CD4-positive, alpha-beta memory T cell (primary cell): Measurements from ENCODE around the gene TUBB4A. TPM values are rescaled to one million over a fixed set of nuclear protein-coding genes. Genes with fewer than 3 reads are reported as not detected.
"Not testable (repeated sequence)": the region's sequence is repeated elsewhere in the genome, so short reads cannot be mapped to it uniquely, and the experiment has no call there.

Experiments used
- CTCF ChIA-PET: fragments of 350-600 bp; sonication (Branson Sonifier 250); formaldehyde crosslinking; loops from one replicate; lab custom pipeline; 2021; ENCODE audit warnings: inconsistent platforms; ENCODE audit not compliant: partially characterized antibody; lab: Charles Lee
- POLR2A ChIA-PET: fragments of 350-600 bp; sonication (Branson Sonifier 250); formaldehyde crosslinking; loops from one replicate; lab custom pipeline; 2021; ENCODE audit not compliant: partially characterized antibody; lab: Charles Lee
- DNase-seq, 5 donors: peaks; one replicate each; pipeline versions ENCODE4 v3.0.0 to v3.0.0-alpha.2; 2020 to 2022; ENCODE audit warnings: mixed read lengths in 1 of 5
- H3K27ac ChIP-seq: one replicate; pipeline ENCODE4 v1.7.0; 2013; ENCODE audit warnings: low read depth, low read length
- H3K27me3 ChIP-seq: 2 replicates; pipeline ENCODE4 v1.7.0; 2013; ENCODE audit warnings: mild to moderate bottlenecking, low read length, moderate library complexity; ENCODE audit not compliant: insufficient read depth
- H3K36me3 ChIP-seq: 2 replicates; pipeline ENCODE4 v1.7.0; 2013; ENCODE audit warnings: mild to moderate bottlenecking, low read length, moderate library complexity; ENCODE audit not compliant: insufficient read depth
- H3K4me1 ChIP-seq: 2 replicates; pipeline ENCODE4 v1.7.0; 2013; ENCODE audit warnings: mild to moderate bottlenecking, low read length, moderate library complexity; ENCODE audit not compliant: insufficient read depth
- H3K4me3 ChIP-seq, 2 donors: one replicate each; pipeline ENCODE4 v1.7.0; 2013; ENCODE audit warnings: low read length in 2 of 2, mild to moderate bottlenecking in 1 of 2
- H3K9me3 ChIP-seq, 2 donors: one replicate each; pipeline ENCODE4 v1.7.0; 2013; ENCODE audit warnings: low read length in 2 of 2, control low read depth in 1 of 2; ENCODE audit not compliant: control insufficient read depth in 1 of 2
- H3K27ac Mint-ChIP-seq, 7 donors: one replicate each; pipeline ENCODE4 v1.8.0; 2020 to 2021; ENCODE audit warnings: mixed read lengths in 7 of 7, mild to moderate bottlenecking in 6 of 7, inconsistent platforms in 3 of 7, moderate library complexity in 3 of 7
- H3K27me3 Mint-ChIP-seq, 2 donors: one replicate each; pipeline ENCODE4 v1.8.0; 2020 to 2021; ENCODE audit warnings: mixed read lengths in 2 of 2
- H3K36me3 Mint-ChIP-seq, 2 donors: one replicate each; pipeline ENCODE4 v1.8.0; 2020 to 2021; ENCODE audit warnings: mixed read lengths in 2 of 2, inconsistent platforms in 1 of 2, mild to moderate bottlenecking in 1 of 2
- H3K4me1 Mint-ChIP-seq, 4 donors: one replicate each; pipeline ENCODE4 v1.8.0; 2020 to 2021; ENCODE audit warnings: mixed read lengths in 4 of 4, mild to moderate bottlenecking in 1 of 4
- H3K4me3 Mint-ChIP-seq, 8 donors: one replicate each; pipeline ENCODE4 v1.8.0; 2020 to 2021; ENCODE audit warnings: mixed read lengths in 8 of 8, mild to moderate bottlenecking in 7 of 8, moderate library complexity in 6 of 8, inconsistent platforms in 3 of 8
- H3K9me3 Mint-ChIP-seq, 8 donors: one replicate each; pipeline ENCODE4 v1.8.0; 2020 to 2021; ENCODE audit warnings: mixed read lengths in 8 of 8, mild to moderate bottlenecking in 5 of 8, inconsistent platforms in 3 of 8, moderate library complexity in 1 of 8
- intact Hi-C: fragments of 100-400 bp; cut with micrococcal nuclease; formaldehyde crosslinking; loops from one replicate; pipeline ENCODE4 v1.15.1; 2023
- polyA plus RNA-seq, 2 donors: library from polyadenylated mRNA; unstranded; fragments of 300-500 nt; fragmentation: Illumina TruSeq; gene quantifications; one replicate each; pipeline ENCODE4 v1.2.3, GENCODE V29; 2021
- total RNA-seq, 2 experiments: library from RNA; stranded (reverse); gene quantifications; one replicate each; pipeline ENCODE4 v1.2.3, GENCODE V29; 2021

Gene TUBB4A
- total RNA-seq = 1 to 10 TPM; 3.9 to 4.7 TPM
- 1 to 10 TPM; 1.5 to 1.9 TPM for polyA plus RNA-seq

GRCh38 chr19:6501740-6502648 lies at the start of gene TUBB4A:
TUBB4A (minus strand) TSS chr19:6502309; CDS start chr19:6502212, 97 bp downstream.
- CTCF ChIA-PET = interaction anchor here (0.7 kb wide), 1 partner anchor 33 kb away, joined by 3 read pairs; no protein-coding TSS in a partner anchor
- intact Hi-C loops = loop anchor here (1.0 to 10.0 kb wide), 3 partner anchors 42 to 220 kb away; partner anchors contain the start of gene KHSRP
- peaks cover 18% of the 10 kb centered on the region for H3K4me1 ChIP-seq
- H3K36me3 Mint-ChIP-seq = no peaks in the 10 kb centered on the region
- H3K27me3 Mint-ChIP-seq = peaks cover 2 to 15% of the 10 kb centered on the region in 2 donors
- H3K27me3 ChIP-seq = peaks cover 7% of the 10 kb centered on the region
- H3K4me3 Mint-ChIP-seq = peak within 1 kb of the TSS; percentile 79 to 88 (median 84)
- H3K36me3 ChIP-seq = no peaks in the 10 kb centered on the region
- H3K9me3 Mint-ChIP-seq = no peaks in the 10 kb centered on the region
- H3K27ac ChIP-seq = no peak within 1 kb of the TSS
- H3K27ac Mint-ChIP-seq = peak within 1 kb of the TSS in 2 of 7 donors; percentile 42 to 81
- H3K4me3 ChIP-seq = peak within 1 kb of the TSS in 1 of 2 donors; percentile 41
- no peaks in the 10 kb centered on the region for H3K9me3 ChIP-seq
- peak in 3 of 5 donors; percentile 15 to 21 (median 17) for DNase-seq
- peaks cover 12 to 22% (median 16%) of the 10 kb centered on the region in 4 donors for H3K4me1 Mint-ChIP-seq
- POLR2A ChIA-PET = interaction anchor here (0.8 to 1.3 kb wide), 3 partner anchors 21 to 77 kb away, joined by 3 to 5 read pairs (median 5); partner anchors contain the start of genes DENND1C, KHSRP and SLC25A23

- Histone ChIP-seq H3K36me3 (no peaks in the 10 kb centered on the region), H3K9me3 (no peaks in the 10 kb centered on the region), H3K4me3 (no peak overlapping the region), H3K27ac (no peak overlapping the region), H3K27me3 (no peaks in the 10 kb centered on the region), H3K4me1 (peaks cover 17% of the 10 kb centered on the region)
- Mint-ChIP-seq H3K36me3 (no peaks in the 10 kb centered on the region), H3K4me1 (peaks cover 4 to 13% (median 5%) of the 10 kb centered on the region in 4 donors), H3K27me3 (peaks cover 0 to 2% of the 10 kb centered on the region in 2 donors), H3K4me3 (no peak overlapping the region), H3K27ac (no peak overlapping the region), H3K9me3 (peaks cover 0 to 5% (median 1%) of the 10 kb centered on the region in 8 donors)
- ChIA-PET POLR2A (interaction anchor here (1.6 to 1.7 kb wide), 2 partner anchors 20 to 25 kb away, joined by 3 to 7 read pairs; partner anchors contain the start of gene TNFSF9), CTCF (interaction anchor here (0.9 to 1.6 kb wide), 4 partner anchors 9 to 91 kb away, joined by 3 to 12 read pairs (median 3); no protein-coding TSS in a partner anchor)
- intact Hi-C loops = no loop called here
- no peak for DNase-seq
Measured at GRCh38 chr19:6551091-6551490, 49.0 kb upstream of the TUBB4A start.

- intact Hi-C loops, H3K4me3 ChIP-seq, H3K36me3 ChIP-seq, H3K27ac ChIP-seq, DNase-seq, H3K27me3 Mint-ChIP-seq, H3K9me3 ChIP-seq, H3K27me3 ChIP-seq, H3K36me3 Mint-ChIP-seq, H3K9me3 Mint-ChIP-seq: not testable (repeated sequence)
- Mint-ChIP-seq H3K4me1 (peaks cover 4 to 13% (median 5%) of the 10 kb centered on the region in 4 donors), H3K27ac (peak overlapping the region in 1 of 7 donors; percentile 52), H3K4me3 (peak overlapping the region in 1 of 8 donors; percentile 47)
- ChIA-PET CTCF (interaction anchor here (0.9 to 1.5 kb wide), 3 partner anchors 9 to 91 kb away, joined by 3 read pairs; no protein-coding TSS in a partner anchor), POLR2A (interaction anchor here (1.6 kb wide), 1 partner anchor 24 kb away, joined by 3 read pairs; no protein-coding TSS in a partner anchor)
- H3K4me1 ChIP-seq = peaks cover 15% of the 10 kb centered on the region
Measured at GRCh38 chr19:6550679-6551078, 48.6 kb upstream of the TUBB4A start.

- H3K4me1 Mint-ChIP-seq = peaks cover 0 to 2% (median 0%) of the 10 kb centered on the region in 4 donors
- H3K4me3 Mint-ChIP-seq = no peak overlapping the region
- no peaks in the 10 kb centered on the region for H3K36me3 ChIP-seq
- H3K27ac Mint-ChIP-seq = peak overlapping the region in 1 of 7 donors; percentile 61
- H3K9me3 Mint-ChIP-seq = peaks cover 0 to 5% (median 1%) of the 10 kb centered on the region in 8 donors
- ChIA-PET CTCF (interaction anchor here (0.7 kb wide), 1 partner anchor 108 kb away, joined by 3 read pairs; no protein-coding TSS in a partner anchor), POLR2A (no interaction called here)
- H3K27ac ChIP-seq = no peak overlapping the region
- no peaks in the 10 kb centered on the region for H3K4me1 ChIP-seq
- H3K9me3 ChIP-seq = no peaks in the 10 kb centered on the region
- H3K4me3 ChIP-seq = no peak overlapping the region
- intact Hi-C loops = no loop called here
- H3K27me3 ChIP-seq = no peaks in the 10 kb centered on the region
- peak in 2 of 5 donors; percentile 22 to 56 for DNase-seq
- H3K36me3 Mint-ChIP-seq = no peaks in the 10 kb centered on the region
- H3K27me3 Mint-ChIP-seq = peaks cover 0 to 2% of the 10 kb centered on the region in 2 donors
Measured at GRCh38 chr19:6543866-6544347, 41.8 kb upstream of the TUBB4A start.

- no peaks in the 10 kb centered on the region for H3K9me3 Mint-ChIP-seq
- intact Hi-C loops = no loop called here
Measured at GRCh38 chr19:6540918-6541689, 39.0 kb upstream of the TUBB4A start.

GRCh38 chr19:6539514-6539913 lies 37.4 kb upstream of the TUBB4A start:
- Mint-ChIP-seq H3K4me3 (no peak overlapping the region), H3K27ac (no peak overlapping the region), H3K4me1 (peaks cover 12 to 26% (median 16%) of the 10 kb centered on the region in 4 donors), H3K36me3 (no peaks in the 10 kb centered on the region), H3K27me3 (peaks cover 0 to 4% of the 10 kb centered on the region in 2 donors), H3K9me3 (no peaks in the 10 kb centered on the region)
- no peak overlapping the region for H3K27ac ChIP-seq
- DNase-seq = no peak
- CTCF ChIA-PET = no interaction called here
- no peaks in the 10 kb centered on the region for H3K9me3 ChIP-seq
- peaks cover 26% of the 10 kb centered on the region for H3K4me1 ChIP-seq
- H3K27me3 ChIP-seq = no peaks in the 10 kb centered on the region
- H3K36me3 ChIP-seq = no peaks in the 10 kb centered on the region
- intact Hi-C loops = loop anchor here (10.0 kb wide), 1 partner anchor 65 kb away; no protein-coding TSS in a partner anchor
- POLR2A ChIA-PET = no interaction called here
- H3K4me3 ChIP-seq = no peak overlapping the region

More at GRCh38 chr19:6540918-6541689, 39.0 kb upstream of the TUBB4A start:
- Mint-ChIP-seq H3K4me1 (peaks cover 8 to 18% (median 10%) of the 10 kb centered on the region in 4 donors), H3K27ac (no peak overlapping the region), H3K4me3 (no peak overlapping the region), H3K36me3 (no peaks in the 10 kb centered on the region), H3K27me3 (peaks cover 0 to under 1% of the 10 kb centered on the region in 2 donors)
- H3K36me3 ChIP-seq = no peaks in the 10 kb centered on the region
- ChIA-PET POLR2A (no interaction called here), CTCF (interaction anchor here (1.1 kb wide), 2 partner anchors 10 to 25 kb away, joined by 3 read pairs; no protein-coding TSS in a partner anchor)
- peaks cover 20% of the 10 kb centered on the region for H3K4me1 ChIP-seq
- H3K27me3 ChIP-seq = no peaks in the 10 kb centered on the region
- no peak for DNase-seq
- no peak overlapping the region for H3K27ac ChIP-seq
- H3K4me3 ChIP-seq = no peak overlapping the region
- H3K9me3 ChIP-seq = no peaks in the 10 kb centered on the region
